HepG2 (cell line): ENCODE data around the gene NOSIP. TPM values are rescaled to one million over a fixed set of nuclear protein-coding genes. Genes with fewer than 3 reads are reported as not detected.

ENCODE experiments used
- ATAC-seq: fragments of 200-7000 bp; cut with Tn5 transposase; 3 replicates; pipeline ENCODE4 v1.9.1; 2020; ENCODE audit warnings: mild to moderate bottlenecking, moderate library complexity
- BruUV-seq: library from RNA; stranded (reverse); fragments of 400-500 nt; replicated peaks from 2 replicates; lab custom pipeline; 2021; lab: Mats Ljungman, UMichigan
- CTCF ChIA-PET: fragments of 300-600 bp; formaldehyde crosslinking; extraction: SDS; loops from one replicate; lab custom pipeline; 2021; ENCODE audit warnings: low total read pairs, inconsistent platforms, low intra/inter-chr PET ratio; lab: Yijun Ruan, JAX
- POLR2A ChIA-PET: fragments of 350-600 bp; sonication (Branson Sonifier 250); formaldehyde crosslinking; loops from one replicate; lab custom pipeline; 2020; ENCODE audit warnings: antibody characterized with exemption, inconsistent platforms; lab: Yijun Ruan, JAX
- DNase-seq: peaks from one replicate; pipeline ENCODE4 v3.0.0-alpha.2; 2015; ENCODE audit warnings: low spot score
- FAIRE-seq: peaks from 3 replicates; lab custom pipeline; 2011; peaks lifted over from hg19 to GRCh38; lab: Jason Lieb, UNC
- H2AFZ ChIP-seq: one replicate; pipeline ENCODE4 v1.6.1; 2011; ENCODE audit warnings: low read length, inconsistent platforms
- H3K27ac ChIP-seq: fragments of 300-600 bp; 3 replicates; pipeline ENCODE4 v1.8.0; 2011; ENCODE audit warnings: mixed run types, mild to moderate bottlenecking, mixed read lengths, low read length, inconsistent platforms; ENCODE audit not compliant: insufficient read depth; ENCODE audit errors: extremely low read length
- H3K27me3 ChIP-seq, 2 experiments: fragments of 200-600 bp in 1 of 2; 2 replicates in 1 of 2; 3 replicates in 1 of 2; pipeline versions ENCODE4 v1.6.0 to v1.8.0; 2011; ENCODE audit warnings: low read length in 2 of 2, mild to moderate bottlenecking in 2 of 2, moderate library complexity in 2 of 2, inconsistent platforms in 1 of 2; ENCODE audit not compliant: insufficient read depth in 2 of 2, control insufficient read depth in 1 of 2
- H3K36me3 ChIP-seq, 2 experiments: fragments of 200-600 bp in 1 of 2; replicated peaks in 1 of 2; 2 replicates in 1 of 2; 3 replicates in 1 of 2; pipeline versions ENCODE4 v1.5.1 to v1.8.0; 2011; ENCODE audit warnings: low read length in 2 of 2, inconsistent platforms in 1 of 2; ENCODE audit not compliant: insufficient read depth in 2 of 2, control insufficient read depth in 1 of 2
- H3K4me1 ChIP-seq: 2 replicates; pipeline ENCODE4 v1.5.1; 2012; ENCODE audit warnings: low read length, inconsistent platforms; ENCODE audit not compliant: insufficient read depth
- H3K4me2 ChIP-seq: 2 replicates; pipeline ENCODE4 v1.6.0; 2011; ENCODE audit warnings: low read depth, low read length, inconsistent platforms
- H3K4me3 ChIP-seq, 3 experiments: fragments of 200-600 bp in 1 of 3; sonication (generic), shearing (Covaris generic) in 1 of 3; replicated peaks in 1 of 3; 2 replicates each; pipeline ENCODE4 v1.5.1; 2011 to 2016; ENCODE audit warnings: low read length in 3 of 3, inconsistent platforms in 2 of 3, low read depth in 2 of 3, mild to moderate bottlenecking in 2 of 3, control low read depth in 1 of 3, mixed read lengths in 1 of 3; ENCODE audit not compliant: insufficient read depth in 1 of 3
- H3K79me2 ChIP-seq: one replicate; pipeline ENCODE4 v1.6.1; 2011; ENCODE audit warnings: low read length, inconsistent platforms; ENCODE audit not compliant: insufficient read depth
- H3K9ac ChIP-seq: 2 replicates; pipeline ENCODE4 v1.6.0; 2011; ENCODE audit warnings: mild to moderate bottlenecking, low read depth, low read length, inconsistent platforms; ENCODE audit not compliant: insufficient read depth
- H3K9me3 ChIP-seq: 2 replicates; pipeline ENCODE4 v1.5.1; 2012; ENCODE audit warnings: mild to moderate bottlenecking, low read length
- H4K20me1 ChIP-seq: 2 replicates; pipeline ENCODE4 v1.6.0; 2011; ENCODE audit warnings: inconsistent platforms, mild to moderate bottlenecking, low read length, moderate library complexity; ENCODE audit not compliant: insufficient read depth
- AHR ChIP-seq: IDR thresholded peaks from 2 replicates; pipeline ENCODE4 v1.6.1; 2018; ENCODE audit warnings: missing genetic modification reagents, missing compliant biosample characterization
- GZF1 ChIP-seq: sonication (generic); formaldehyde crosslinking; IDR thresholded peaks from 2 replicates; pipeline ENCODE4 v1.5.1; 2020; ENCODE audit warnings: mild to moderate bottlenecking, missing genetic modification reagents
- JUND ChIP-seq: sonication (generic); formaldehyde crosslinking; IDR thresholded peaks from 2 replicates; pipeline ENCODE4 v1.8.0; 2022; ENCODE audit warnings: mild to moderate bottlenecking, missing genetic modification reagents
- NCOR1 ChIP-seq: fragments of 200-600 bp; sonication (generic); IDR thresholded peaks from 2 replicates; pipeline ENCODE4 v1.7.0; 2017; ENCODE audit warnings: antibody characterized with exemption, low read length, borderline replicate concordance
- POLR2A ChIP-seq, 2 experiments: IDR thresholded peaks; 2 replicates each; pipeline ENCODE4 v1.6.1; 2011; ENCODE audit warnings: low read depth in 2 of 2, low read length in 2 of 2, mild to moderate bottlenecking in 1 of 2, moderate library complexity in 1 of 2; ENCODE audit not compliant: insufficient read depth in 1 of 2
- WGBS: methylation state at CpG from one replicate; pipeline ENCODE4 v1.1.6; 2017; ENCODE audit warnings: low lambda C conversion rate; 5-methylcytosine and 5-hydroxymethylcytosine counted together
- in situ Hi-C: cut with HindIII; loops from 2 replicates; pipeline ENCODE4 v1.10.0; 2017; ENCODE audit warnings: low pct_unique_long_range_greater_than_20kb; ENCODE audit not compliant: extremely low pct_ligation_motif_present
- intact Hi-C: fragments of 100-400 bp; cut with micrococcal nuclease; formaldehyde crosslinking; loops from one replicate; pipeline ENCODE4 v1.10.0; 2022; ENCODE audit not compliant: unreplicated experiment
- polyA plus RNA-seq, 8 experiments: library from polyadenylated mRNA; depleted of rRNA in 3 of 8; stranded (reverse) in 7 of 8; unstranded in 1 of 8; fragments of >200 nt; fragmentation: Illumina TruSeq in 4 of 8; extraction: Trizol in 4 of 8; gene quantifications; 2 replicates each; pipeline versions ENCODE4 v1.2.1 to v1.2.3, GENCODE V29; 2011 to 2016; ENCODE audit warnings: low read depth in 4 of 8, missing spikeins in 1 of 8, mixed read lengths in 1 of 8; ENCODE audit not compliant: insufficient read depth in 1 of 8
- total RNA-seq, 5 experiments: library from RNA; depleted of rRNA; stranded (reverse); fragments of >200 nt; fragmentation: Illumina TruSeq; extraction: Trizol; gene quantifications; 2 replicates each; pipeline ENCODE4 v1.2.3, GENCODE V29; 2016; ENCODE audit warnings: low read depth in 1 of 5
- TF ChIP-seq, protein P1 (sequence below): sonication (generic); formaldehyde crosslinking; IDR thresholded peaks from 2 replicates; pipeline ENCODE4 v1.4.0; 2020; ENCODE audit warnings: missing genetic modification reagents, borderline replicate concordance
- TF ChIP-seq, protein P2 (sequence below): IDR thresholded peaks from 2 replicates; pipeline ENCODE4 v1.6.1; 2016; ENCODE audit warnings: mild to moderate bottlenecking, missing biosample characterization, missing genetic modification reagents
- TF ChIP-seq, protein P3 (sequence below): sonication (generic); formaldehyde crosslinking; IDR thresholded peaks from 2 replicates; pipeline ENCODE4 v1.4.0; 2020; ENCODE audit warnings: mild to moderate bottlenecking, missing genetic modification reagents
- TF ChIP-seq, protein P4 (sequence below): sonication (generic); formaldehyde crosslinking; IDR thresholded peaks from 2 replicates; pipeline ENCODE4 v1.4.0; 2020; ENCODE audit warnings: low read depth, mild to moderate bottlenecking, missing genetic modification reagents

NOSIP gene
- total and polyA plus RNA-seq, 2 of the 13 experiments (the other 11 are each of a cell fraction or from before 2014, with no cell fraction given), result 54.3 to 78.0 TPM

DNA sequence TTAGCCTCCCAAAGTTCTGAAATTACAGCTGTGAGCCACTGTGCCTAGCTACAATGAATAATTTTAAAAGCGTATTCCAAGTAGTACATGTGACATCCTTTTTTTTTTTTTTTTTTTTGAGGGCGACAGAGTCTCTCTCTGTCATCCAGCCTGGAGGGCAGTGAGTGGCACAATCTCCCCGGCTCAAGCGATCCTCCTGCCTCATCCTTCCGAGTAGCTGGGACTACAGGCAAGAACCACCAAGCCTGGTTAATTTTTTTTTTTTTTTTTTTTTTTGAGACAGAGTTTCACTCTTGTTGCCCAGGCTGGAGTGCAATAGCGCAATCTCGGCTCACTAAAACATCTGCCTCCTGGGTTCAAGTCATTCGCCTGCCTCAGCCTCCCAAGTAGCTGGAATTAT is 6.9 kb upstream of the NOSIP start:
- intact Hi-C loops (no loop called here), in situ Hi-C loops (no loop called here)
- CTCF ChIA-PET, result no interaction called here
- Histone ChIP-seq H4K20me1 (no peaks in the 10 kb centered on the region), H3K4me1 (peaks cover 24% of the 10 kb centered on the region), H3K4me3 (no peak overlapping the region), H3K27ac (no peak overlapping the region), H3K9me3 (no peaks in the 10 kb centered on the region), H3K36me3 (no peaks in the 10 kb centered on the region), H3K27me3 (no peaks in the 10 kb centered on the region; a peak in 1 of 5 replicates), H3K4me2 (no peak overlapping the region), H2AFZ (no peak overlapping the region), H3K9ac (no peak overlapping the region), H3K79me2 (peaks cover 7% of the 10 kb centered on the region)
- TF ChIP-seq, protein P1, sequence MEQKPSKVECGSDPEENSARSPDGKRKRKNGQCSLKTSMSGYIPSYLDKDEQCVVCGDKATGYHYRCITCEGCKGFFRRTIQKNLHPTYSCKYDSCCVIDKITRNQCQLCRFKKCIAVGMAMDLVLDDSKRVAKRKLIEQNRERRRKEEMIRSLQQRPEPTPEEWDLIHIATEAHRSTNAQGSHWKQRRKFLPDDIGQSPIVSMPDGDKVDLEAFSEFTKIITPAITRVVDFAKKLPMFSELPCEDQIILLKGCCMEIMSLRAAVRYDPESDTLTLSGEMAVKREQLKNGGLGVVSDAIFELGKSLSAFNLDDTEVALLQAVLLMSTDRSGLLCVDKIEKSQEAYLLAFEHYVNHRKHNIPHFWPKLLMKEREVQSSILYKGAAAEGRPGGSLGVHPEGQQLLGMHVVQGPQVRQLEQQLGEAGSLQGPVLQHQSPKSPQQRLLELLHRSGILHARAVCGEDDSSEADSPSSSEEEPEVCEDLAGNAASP (CRISPR knock-in tag), result no peak
- TF ChIP-seq, protein P2, sequence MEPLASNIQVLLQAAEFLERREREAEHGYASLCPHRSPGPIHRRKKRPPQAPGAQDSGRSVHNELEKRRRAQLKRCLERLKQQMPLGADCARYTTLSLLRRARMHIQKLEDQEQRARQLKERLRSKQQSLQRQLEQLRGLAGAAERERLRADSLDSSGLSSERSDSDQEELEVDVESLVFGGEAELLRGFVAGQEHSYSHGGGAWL (CRISPR knock-in tag), result no peak
- TF ChIP-seq JUND (CRISPR knock-in tag) (no peak), GZF1 (CRISPR knock-in tag) (no peak), AHR (no peak), NCOR1 (no peak), POLR2A (IDR thresholded peaks at IDR 0.05; ENCODE audit: insufficient read depth in 1 of 2, low read depth in 2 of 2, low read length in 2 of 2) (no peak)
- TF ChIP-seq, protein P3, sequence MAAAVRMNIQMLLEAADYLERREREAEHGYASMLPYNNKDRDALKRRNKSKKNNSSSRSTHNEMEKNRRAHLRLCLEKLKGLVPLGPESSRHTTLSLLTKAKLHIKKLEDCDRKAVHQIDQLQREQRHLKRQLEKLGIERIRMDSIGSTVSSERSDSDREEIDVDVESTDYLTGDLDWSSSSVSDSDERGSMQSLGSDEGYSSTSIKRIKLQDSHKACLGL (CRISPR knock-in tag), result no peak
- TF ChIP-seq, protein P4, sequence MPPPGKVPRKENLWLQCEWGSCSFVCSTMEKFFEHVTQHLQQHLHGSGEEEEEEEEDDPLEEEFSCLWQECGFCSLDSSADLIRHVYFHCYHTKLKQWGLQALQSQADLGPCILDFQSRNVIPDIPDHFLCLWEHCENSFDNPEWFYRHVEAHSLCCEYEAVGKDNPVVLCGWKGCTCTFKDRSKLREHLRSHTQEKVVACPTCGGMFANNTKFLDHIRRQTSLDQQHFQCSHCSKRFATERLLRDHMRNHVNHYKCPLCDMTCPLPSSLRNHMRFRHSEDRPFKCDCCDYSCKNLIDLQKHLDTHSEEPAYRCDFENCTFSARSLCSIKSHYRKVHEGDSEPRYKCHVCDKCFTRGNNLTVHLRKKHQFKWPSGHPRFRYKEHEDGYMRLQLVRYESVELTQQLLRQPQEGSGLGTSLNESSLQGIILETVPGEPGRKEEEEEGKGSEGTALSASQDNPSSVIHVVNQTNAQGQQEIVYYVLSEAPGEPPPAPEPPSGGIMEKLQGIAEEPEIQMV, result no peak
- POLR2A ChIA-PET, result interaction anchor here (0.7 kb wide), 1 partner anchor 91 kb away, joined by 4 read pairs; the partner anchor contains the start of gene RPS11
- ATAC-seq (no peak), DNase-seq (no peak), FAIRE-seq (no peak)
- 79% methylated on average over 8 of the region's 8 CpGs for WGBS
- BruUV-seq, result no TSS peak
